SU-DHL-6 (cell line): ENCODE results near the gene CFAP44.

Experiments
- EZH2phosphoT487 ChIP-seq: fragments of 200-600 bp; sonication (generic), shearing (Covaris generic); conservative IDR thresholded peaks from 2 replicates; pipeline ENCODE4 v1.6.1; 2018; ENCODE audit warnings: mild to moderate bottlenecking, antibody characterized with exemption, low read length, moderate library complexity, mixed read lengths
- TF ChIP-seq, protein P1 (sequence below): fragments of 200-600 bp; sonication (generic); IDR thresholded peaks from one replicate; pipeline ENCODE4 v1.5.1; 2017; ENCODE audit warnings: antibody characterized with exemption, mild to moderate bottlenecking, low read length, moderate library complexity; ENCODE audit not compliant: insufficient read depth, poor library complexity, severe bottlenecking

DNA sequence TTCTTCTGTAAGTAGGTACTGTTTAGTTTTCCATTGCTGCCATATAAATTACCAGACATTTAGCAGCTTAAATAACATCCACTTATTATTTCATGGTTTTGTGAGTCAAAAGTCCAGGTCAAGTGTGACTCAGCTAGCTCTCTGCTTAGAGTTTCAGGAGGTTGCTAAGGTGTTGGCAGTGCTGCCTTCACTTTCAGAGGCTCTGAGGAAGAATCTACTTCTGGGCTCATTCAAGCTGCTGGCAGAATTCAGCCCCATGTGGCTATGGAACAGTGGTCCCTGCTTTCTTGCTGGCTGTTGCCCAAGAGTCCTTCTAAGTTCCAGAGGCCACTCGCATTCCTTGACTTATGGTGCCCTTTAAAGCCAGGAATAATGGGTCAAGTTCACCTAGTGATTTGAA, 4.5 kb downstream of the CFAP44 start:
- no peak for TF ChIP-seq EZH2phosphoT487
- TF ChIP-seq, protein P1, sequence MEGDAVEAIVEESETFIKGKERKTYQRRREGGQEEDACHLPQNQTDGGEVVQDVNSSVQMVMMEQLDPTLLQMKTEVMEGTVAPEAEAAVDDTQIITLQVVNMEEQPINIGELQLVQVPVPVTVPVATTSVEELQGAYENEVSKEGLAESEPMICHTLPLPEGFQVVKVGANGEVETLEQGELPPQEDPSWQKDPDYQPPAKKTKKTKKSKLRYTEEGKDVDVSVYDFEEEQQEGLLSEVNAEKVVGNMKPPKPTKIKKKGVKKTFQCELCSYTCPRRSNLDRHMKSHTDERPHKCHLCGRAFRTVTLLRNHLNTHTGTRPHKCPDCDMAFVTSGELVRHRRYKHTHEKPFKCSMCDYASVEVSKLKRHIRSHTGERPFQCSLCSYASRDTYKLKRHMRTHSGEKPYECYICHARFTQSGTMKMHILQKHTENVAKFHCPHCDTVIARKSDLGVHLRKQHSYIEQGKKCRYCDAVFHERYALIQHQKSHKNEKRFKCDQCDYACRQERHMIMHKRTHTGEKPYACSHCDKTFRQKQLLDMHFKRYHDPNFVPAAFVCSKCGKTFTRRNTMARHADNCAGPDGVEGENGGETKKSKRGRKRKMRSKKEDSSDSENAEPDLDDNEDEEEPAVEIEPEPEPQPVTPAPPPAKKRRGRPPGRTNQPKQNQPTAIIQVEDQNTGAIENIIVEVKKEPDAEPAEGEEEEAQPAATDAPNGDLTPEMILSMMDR, result no peak
